Heart right ventricle (tissue), 16 donors: ENCODE measurements around the gene WFDC12. TPM values are rescaled to one million over a fixed set of nuclear protein-coding genes. Genes with fewer than 3 reads are reported as not detected.

Experiments
- ATAC-seq, 8 donors: fragments of 200-7000 bp; cut with Tn5 transposase; one replicate each; pipeline ENCODE4 v1.9.1; 2020; ENCODE audit warnings: mild to moderate bottlenecking in 8 of 8, moderate library complexity in 8 of 8, moderate number of reproducible peaks in 1 of 8
- DNase-seq, 2 donors: peaks; one replicate each; pipeline ENCODE4 v3.0.0-alpha.2; 2020
- H3K27ac ChIP-seq, 10 donors: fragments of 200-600 bp; sonication (generic) in 2 of 10; one replicate each; pipeline versions ENCODE4 v1.5.0 to v1.8.0; 2020 to 2022; ENCODE audit warnings: mild to moderate bottlenecking in 3 of 10
- H3K27me3 ChIP-seq, 7 donors: fragments of 200-600 bp; one replicate each; pipeline ENCODE4 v1.8.0; 2021 to 2022; ENCODE audit warnings: mild to moderate bottlenecking in 2 of 7
- H3K36me3 ChIP-seq, 9 donors: fragments of 200-600 bp; sonication (generic) in 1 of 9; one replicate each; pipeline versions ENCODE4 v1.5.0 to v1.8.0; 2020 to 2022; ENCODE audit warnings: mild to moderate bottlenecking in 2 of 9
- H3K4me1 ChIP-seq, 9 donors: fragments of 200-600 bp; sonication (generic) in 1 of 9; one replicate each; pipeline versions ENCODE4 v1.5.0 to v1.8.0; 2020 to 2022; ENCODE audit warnings: mild to moderate bottlenecking in 4 of 9
- H3K4me3 ChIP-seq, 10 donors: fragments of 200-600 bp; sonication (generic) in 2 of 10; one replicate each; pipeline versions ENCODE4 v1.5.0 to v1.8.0; 2020 to 2022; ENCODE audit warnings: mild to moderate bottlenecking in 7 of 10, moderate library complexity in 2 of 10
- H3K9me3 ChIP-seq, 11 donors: fragments of 200-600 bp in 10 of 11; sonication (generic) in 2 of 11; one replicate each; pipeline versions ENCODE4 v1.5.0 to v1.8.0; 2013 to 2022; ENCODE audit warnings: mild to moderate bottlenecking in 2 of 11, control low read depth in 1 of 11, moderate library complexity in 1 of 11
- CTCF ChIP-seq, 9 donors: fragments of 200-600 bp; sonication (generic) in 2 of 9; IDR thresholded peaks; one replicate each; pipeline versions ENCODE4 v1.5.0 to v1.8.0; 2021 to 2022; ENCODE audit warnings: antibody characterized with exemption in 9 of 9, mild to moderate bottlenecking in 5 of 9, moderate library complexity in 1 of 9
- WGBS, 2 donors: extraction: QIAGEN DNeasy Blood & Tissue Kit; methylation state at CpG; one replicate each; pipeline ENCODE4 v1.1.7; 2013; ENCODE audit warnings: inconsistent platforms in 1 of 2; 5-methylcytosine and 5-hydroxymethylcytosine counted together
- intact Hi-C, 10 donors: fragments of 100-400 bp; cut with DNase I; formaldehyde crosslinking; loops; one replicate each; pipeline versions ENCODE4 v1.11.1 to v1.14.2; 2022
- polyA plus RNA-seq, 2 donors: library from polyadenylated mRNA; stranded (reverse); fragments of 200-250 nt; gene quantifications; one replicate each; pipeline ENCODE4 v1.2.3, GENCODE V29; 2013
- total RNA-seq, 10 donors: library from RNA; stranded (reverse); fragmentation: NEBNext Ultra II Directional in 3 of 10; extraction: Animal tissue kit (Norgen Biotek cat#: 25700) in 3 of 10; gene quantifications; one replicate each; pipeline versions ENCODE4 v1.2.1 to v1.2.4, GENCODE V29; 2021 to 2023
- donor health status: Arrhythmogenic right ventricular cardiomyopathy.
- donor health status: ischemic (EF 13 %, LVEDD 7.1; RV severe dilation, severe dysfunction).
- donor health status: healthy with polysubstance abuse.
- donor health status: DM: no; HTN: yes; CAD: no.
- donor health status: DM: no; HTN: no; CAD: no.
- donor health status: ischemic (EF 25% LVEDD 6.9; RV normal size, moderate dysfunction).
- donor health status: ischemic (EF 25% LVEDD 5.7; RV mildly dilated, moderate dysfunction).
- donor health status: healthy.
- donor health status: DM: yes; HTN: yes; CAD: no.
- donor health status: Ischemic cardiomyopathy.
- donor health status: ischemic (EF 35%, LVEDD 5.7; RV mildly dilated, moderate dysfunction).
- donor health status: nonischemic (EF 11% LVEDD 7.7; RV severe dilation, severe dysfunction).
- donor health status: DM: yes; HTN: yes; CAD: no.
- donor health status: PGD.
- donor health status: ischemic (EF 29% LVEDD 5.4; RV normal size, mild dysfunction).
- donor health status: nonischemic (EF 23%, LVEDD 6.1; RV moderate dilation, normal function).

The WFDC12 gene
- total and polyA plus RNA-seq, 12 donors: not detected

DNA sequence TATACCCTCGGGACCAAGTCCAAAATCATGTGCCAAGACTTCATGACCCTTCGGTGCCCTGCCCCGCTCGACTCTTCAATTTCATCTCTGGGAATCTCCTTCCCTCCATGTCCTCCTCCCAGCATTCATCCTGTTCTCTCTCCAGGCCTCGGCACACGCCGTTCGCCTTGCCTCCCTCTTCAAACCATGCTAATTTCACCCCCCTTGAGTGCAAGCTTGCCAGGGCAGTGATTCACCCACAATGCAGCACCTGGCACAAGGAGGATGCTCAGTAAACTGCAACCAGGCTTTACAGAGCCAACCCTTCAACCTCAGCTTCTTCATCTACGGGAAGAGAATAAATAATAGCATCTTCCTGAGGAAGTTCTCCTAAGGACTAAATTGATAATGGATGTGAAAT lies 27.5 kb downstream of the WFDC12 start:
- Histone ChIP-seq H3K4me3 (no peak overlapping the region), H3K27ac (no peak overlapping the region), H3K4me1 (peaks cover 2 to 15% (median 7%) of the 10 kb centered on the region in 9 donors), H3K36me3 (no peaks in the 10 kb centered on the region), H3K9me3 (no peaks in the 10 kb centered on the region), H3K27me3 (peaks cover 0 to 62% (median 59%) of the 10 kb centered on the region in 7 donors)
- DNase-seq (no peak), ATAC-seq (no peak)
- WGBS, 2 donors: 71 to 77% methylated on average over 9 of the region's 9 CpGs
- TF ChIP-seq CTCF (IDR thresholded peaks at IDR 0.05): no peak
- intact Hi-C loops: loop anchor here in 9 of 10 donors (2.0 to 10.0 kb wide), 7 partner anchors 49 to 86 kb away; no protein-coding TSS in a partner anchor

GRCh38 chr20:45095805-45096238 lies 28.4 kb downstream of the WFDC12 start:
- WGBS, 2 donors: 6 to 7% methylated on average over 7 of the region's 7 CpGs
- Histone ChIP-seq H3K4me1 (peaks cover 2 to 14% (median 7%) of the 10 kb centered on the region in 9 donors), H3K9me3 (no peaks in the 10 kb centered on the region), H3K36me3 (no peaks in the 10 kb centered on the region), H3K4me3 (no peak overlapping the region), H3K27ac (no peak overlapping the region), H3K27me3 (peaks cover 0 to 54% (median 50%) of the 10 kb centered on the region in 7 donors)
- DNase-seq (peak in 1 of 2 donors; percentile 57), ATAC-seq (peak in 6 of 8 donors; percentile 38 to 71 (median 54))
- intact Hi-C loops: loop anchor here in 9 of 10 donors (1.0 to 10.0 kb wide), 8 partner anchors 49 to 85 kb away; no protein-coding TSS in a partner anchor
- TF ChIP-seq CTCF (IDR thresholded peaks at IDR 0.05): peak; percentile 55 to 78 (median 72)

- no peak for ATAC-seq
- no peak overlapping the region for H3K27ac ChIP-seq
- WGBS, 2 donors: 92 to 93% methylated on average over 11 of the region's 11 CpGs
- H3K9me3 ChIP-seq: no peaks in the 10 kb centered on the region
- intact Hi-C loops: loop anchor here (1.0 to 10.0 kb wide), 5 partner anchors 48 to 83 kb away; no protein-coding TSS in a partner anchor
- TF ChIP-seq CTCF (IDR thresholded peaks at IDR 0.05): no peak
- DNase-seq: no peak
- H3K27me3 ChIP-seq: peaks cover 0 to 47% (median 42%) of the 10 kb centered on the region in 7 donors
- no peak overlapping the region for H3K4me3 ChIP-seq
- no peaks in the 10 kb centered on the region for H3K36me3 ChIP-seq
- H3K4me1 ChIP-seq: peaks cover 2 to 10% (median 7%) of the 10 kb centered on the region in 9 donors
These were observed 29.2 kb downstream of the WFDC12 start for GRCh38 chr20:45094864-45095574.

DNA sequence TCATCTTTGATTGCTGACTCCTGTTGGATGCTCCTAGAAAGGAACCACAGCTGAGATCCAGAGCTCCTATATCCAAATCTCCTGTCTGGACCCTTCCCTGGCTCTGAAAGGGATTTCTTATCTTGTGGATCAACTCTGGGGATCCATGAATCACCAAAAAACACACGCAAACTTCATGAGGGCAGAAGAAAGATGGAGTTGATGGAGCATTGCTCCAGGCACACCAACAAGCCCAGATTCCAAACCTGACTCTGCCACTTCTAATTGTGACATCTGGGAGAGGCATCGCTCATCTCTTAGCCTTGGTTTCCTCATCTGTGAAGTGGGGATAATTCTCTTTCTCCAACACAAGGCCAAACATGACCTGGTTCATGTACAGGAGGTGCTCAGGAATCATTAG lies 30.1 kb downstream of the WFDC12 start:
- Histone ChIP-seq H3K4me3 (no peak overlapping the region), H3K36me3 (peaks cover 0 to 5% (median 0%) of the 10 kb centered on the region in 9 donors), H3K4me1 (peaks cover 2 to 10% (median 7%) of the 10 kb centered on the region in 9 donors), H3K27me3 (peaks cover 0 to 39% (median 33%) of the 10 kb centered on the region in 7 donors), H3K27ac (no peak overlapping the region), H3K9me3 (no peaks in the 10 kb centered on the region)
- ATAC-seq: no peak
- DNase-seq: no peak
- intact Hi-C loops: loop anchor here in 4 of 10 donors (5.0 to 10.0 kb wide), 3 partner anchors 47 to 82 kb away; no protein-coding TSS in a partner anchor
- 92% methylated on average over 2 of the region's 2 CpGs for WGBS, 2 donors
- no peak for TF ChIP-seq CTCF (IDR thresholded peaks at IDR 0.05)
